HEK293T (cell line): ENCODE measurements around the gene RNASE2.

Experiments
- CTCF ChIA-PET: fragments of 350-600 bp; formaldehyde crosslinking; extraction: SDS; loops from one replicate; lab custom pipeline; 2021; ENCODE audit warnings: antibody characterized with exemption, inconsistent platforms; lab: Yijun Ruan, JAX
- POLR2A ChIA-PET: fragments of 350-600 bp; formaldehyde crosslinking; extraction: SDS; loops from one replicate; lab custom pipeline; 2020; ENCODE audit warnings: antibody characterized with exemption, inconsistent platforms; lab: Yijun Ruan, JAX
- DNase-seq: peaks from one replicate; pipeline ENCODE4 v3.0.0; 2012; ENCODE audit warnings: mixed read lengths; ENCODE audit errors: extremely low spot score
- ARNT ChIP-seq: fragments of 450-650 bp; IDR thresholded peaks from 2 replicates; pipeline ENCODE4 v1.6.1; 2017; ENCODE audit warnings: mild to moderate bottlenecking
- BHLHE40 ChIP-seq: fragments of 450-650 bp; IDR thresholded peaks from 2 replicates; pipeline ENCODE4 v1.6.1; 2016; ENCODE audit warnings: mild to moderate bottlenecking, moderate library complexity, borderline replicate concordance
- CTBP1 ChIP-seq: fragments of 450-650 bp; IDR thresholded peaks from 2 replicates; pipeline ENCODE4 v1.6.1; 2016; ENCODE audit warnings: borderline replicate concordance
- ELF4 ChIP-seq: fragments of 450-650 bp; IDR thresholded peaks from 2 replicates; pipeline ENCODE4 v1.6.1; 2017; ENCODE audit warnings: antibody characterized with exemption
- FOXA1 ChIP-seq: fragments of 450-650 bp; IDR thresholded peaks from 2 replicates; pipeline ENCODE4 v1.6.1; 2016; ENCODE audit warnings: mild to moderate bottlenecking
- FOXK2 ChIP-seq: fragments of 450-650 bp; IDR thresholded peaks from 2 replicates; pipeline ENCODE4 v1.6.1; 2016; ENCODE audit warnings: mild to moderate bottlenecking
- FOXM1 ChIP-seq: fragments of 450-650 bp; IDR thresholded peaks from 2 replicates; pipeline ENCODE4 v1.6.1; 2017; ENCODE audit warnings: mild to moderate bottlenecking, borderline replicate concordance
- HDGF ChIP-seq: fragments of 450-650 bp; IDR thresholded peaks from 2 replicates; pipeline ENCODE4 v1.6.1; 2017; ENCODE audit warnings: antibody characterized with exemption, borderline replicate concordance
- L3MBTL2 ChIP-seq: fragments of 450-650 bp; conservative IDR thresholded peaks from 2 replicates; pipeline ENCODE4 v1.6.1; 2016; ENCODE audit warnings: mild to moderate bottlenecking
- LEF1 ChIP-seq: fragments of 450-650 bp; IDR thresholded peaks from 2 replicates; pipeline ENCODE4 v1.6.1; 2017; ENCODE audit warnings: mild to moderate bottlenecking, borderline replicate concordance
- NFRKB ChIP-seq: fragments of 450-650 bp; IDR thresholded peaks from 2 replicates; pipeline ENCODE4 v1.6.1; 2016; ENCODE audit warnings: mild to moderate bottlenecking, moderate library complexity
- PKNOX1 ChIP-seq: fragments of 450-650 bp; IDR thresholded peaks from 2 replicates; pipeline ENCODE4 v1.6.1; 2016
- SP1 ChIP-seq: fragments of 450-650 bp; IDR thresholded peaks from 2 replicates; pipeline ENCODE4 v1.6.1; 2017
- SUZ12 ChIP-seq: fragments of 450-650 bp; IDR thresholded peaks from 2 replicates; pipeline ENCODE4 v1.6.1; 2016; ENCODE audit warnings: mild to moderate bottlenecking
- TARDBP ChIP-seq: fragments of 450-650 bp; IDR thresholded peaks from 2 replicates; pipeline ENCODE4 v1.6.1; 2016
- ZNF384 ChIP-seq: fragments of 450-650 bp; IDR thresholded peaks from 2 replicates; pipeline ENCODE4 v1.6.1; 2016

The RNASE2 gene

GRCh38 chr14:21001218-21001617 lies 45.9 kb downstream of the RNASE2 start:
- POLR2A ChIA-PET, result no interaction called here
- DNase-seq, result no peak
- no peak for TF ChIP-seq HDGF
- TF ChIP-seq ARNT, result no peak
- no peak for TF ChIP-seq PKNOX1
- TF ChIP-seq ELF4, result no peak
- CTCF ChIA-PET, result interaction anchor here (1.3 kb wide), 1 partner anchor 14 kb away, joined by 6 read pairs; no protein-coding TSS in a partner anchor

GRCh38 chr14:21003788-21004346 lies 48.6 kb downstream of the RNASE2 start:
- no peak for DNase-seq
- POLR2A ChIA-PET, result no interaction called here
- CTCF ChIA-PET, result interaction anchor here (1.1 to 2.9 kb wide), 5 partner anchors 11 to 137 kb away, joined by 3 to 18 read pairs (median 5); partner anchors contain the start of gene ARHGEF40
- no peak for TF ChIP-seq BHLHE40
- no peak for TF ChIP-seq FOXA1
- TF ChIP-seq ZNF384, result no peak
- no peak for TF ChIP-seq TARDBP
- no peak for TF ChIP-seq L3MBTL2
- TF ChIP-seq SP1, result no peak
- TF ChIP-seq FOXK2, result no peak
- no peak for TF ChIP-seq ELF4
- no peak for TF ChIP-seq SUZ12
- no peak for TF ChIP-seq NFRKB
- TF ChIP-seq HDGF, result no peak
- no peak for TF ChIP-seq ARNT
- no peak for TF ChIP-seq PKNOX1
- TF ChIP-seq FOXM1, result no peak
- no peak for TF ChIP-seq LEF1
- TF ChIP-seq CTBP1, result no peak
